Measurements from ENCODE around the gene MYT1. TPM values are rescaled to one million over a fixed set of nuclear protein-coding genes. Genes with fewer than 3 reads are reported as not detected.
"Not testable (repeated sequence)": the region's sequence is repeated elsewhere in the genome, so short reads cannot be mapped to it uniquely, and the experiment has no call there.

Gene MYT1
- total RNA-seq, 1 donor from 2014 or later = 1.2 TPM

- no peaks in the 10 kb centered on the region for H3K36me3 Mint-ChIP-seq
- no peaks in the 10 kb centered on the region for H3K79me2 ChIP-seq (ENCODE audit: low read depth)
- no peak overlapping the region for H3K4me3 Mint-ChIP-seq
- peaks cover 5% of the 10 kb centered on the region for H3K4me1 Mint-ChIP-seq
- DNase-seq (ENCODE audit: low spot score) = no peak
- no peaks in the 10 kb centered on the region for H4K20me1 ChIP-seq (ENCODE audit: low read depth)
- H3K27ac Mint-ChIP-seq = no peak overlapping the region
- H3K9me3 Mint-ChIP-seq = no peaks in the 10 kb centered on the region
- H3K4me1 ChIP-seq = no peaks in the 10 kb centered on the region
- H3K4me3 ChIP-seq = no peak overlapping the region
- no peak overlapping the region for H3K9ac ChIP-seq
- no peak overlapping the region for H3K4me2 ChIP-seq
- H3K27me3 ChIP-seq = peaks cover 13% of the 10 kb centered on the region
- H3F3A ChIP-seq (ENCODE audit: low read depth) = no peaks in the 10 kb centered on the region
- peaks cover 22% of the 10 kb centered on the region for H3K27me3 Mint-ChIP-seq (ENCODE audit: insufficient read depth, low read depth)
- H3K27ac ChIP-seq = no peak overlapping the region
- H2AFZ ChIP-seq (replicated peaks) = no peak overlapping the region
- TF ChIP-seq EZH2phosphoT487 (IDR thresholded peaks at IDR 0.05) (no peak), EZH2 (IDR thresholded peaks at IDR 0.05) (no peak), CTCF (IDR thresholded peaks at IDR 0.05) (no peak)
- H3K9me3 ChIP-seq (ENCODE audit: low read depth) = no peaks in the 10 kb centered on the region
- no peaks in the 10 kb centered on the region for H3K36me3 ChIP-seq
Measured at GRCh38 chr20:64116541-64117431, 47.5 kb upstream of the MYT1 start.

GRCh38 chr20:64117432-64117777, 46.8 kb upstream of the MYT1 start:
- not testable (repeated sequence) for H3K27ac ChIP-seq; H3K4me1 ChIP-seq; H3K9ac ChIP-seq; H3K9me3 Mint-ChIP-seq; H3K36me3 ChIP-seq; H3F3A ChIP-seq (ENCODE audit: low read depth); H4K20me1 ChIP-seq (ENCODE audit: low read depth); H3K79me2 ChIP-seq (ENCODE audit: low read depth); H3K9me3 ChIP-seq (ENCODE audit: low read depth); H3K4me2 ChIP-seq; H3K4me3 Mint-ChIP-seq; H3K27ac Mint-ChIP-seq; DNase-seq (ENCODE audit: low spot score); H3K36me3 Mint-ChIP-seq; H3K4me1 Mint-ChIP-seq; H2AFZ ChIP-seq (replicated peaks); H3K4me3 ChIP-seq
- H3K27me3 Mint-ChIP-seq (ENCODE audit: insufficient read depth, low read depth) = peaks cover 24% of the 10 kb centered on the region
- H3K27me3 ChIP-seq = peaks cover 19% of the 10 kb centered on the region

GRCh38 chr20:64119301-64119680, 45.0 kb upstream of the MYT1 start:
- TF ChIP-seq EZH2phosphoT487 (IDR thresholded peaks at IDR 0.05) (no peak), EZH2 (IDR thresholded peaks at IDR 0.05) (no peak), CTCF (IDR thresholded peaks at IDR 0.05) (no peak)
- Histone ChIP-seq H3K4me2 (no peak overlapping the region), H3F3A (ENCODE audit: low read depth) (no peaks in the 10 kb centered on the region), H3K79me2 (ENCODE audit: low read depth) (no peaks in the 10 kb centered on the region), H4K20me1 (ENCODE audit: low read depth) (no peaks in the 10 kb centered on the region), H3K4me1 (no peaks in the 10 kb centered on the region), H3K4me3 (no peak overlapping the region), H2AFZ (replicated peaks) (no peak overlapping the region), H3K9ac (no peak overlapping the region), H3K27me3 (peaks cover 32% of the 10 kb centered on the region), H3K36me3 (no peaks in the 10 kb centered on the region), H3K27ac (no peak overlapping the region), H3K9me3 (ENCODE audit: low read depth) (no peaks in the 10 kb centered on the region)
- Mint-ChIP-seq H3K4me1 (peaks cover 5% of the 10 kb centered on the region), H3K9me3 (peaks cover 2% of the 10 kb centered on the region), H3K27ac (no peak overlapping the region), H3K27me3 (ENCODE audit: insufficient read depth, low read depth) (peaks cover 22% of the 10 kb centered on the region), H3K36me3 (no peaks in the 10 kb centered on the region), H3K4me3 (no peak overlapping the region)
- no peak for DNase-seq (ENCODE audit: low spot score)

GRCh38 chr20:64119681-64120341, 44.4 kb upstream of the MYT1 start:
- no peak overlapping the region for H3K4me3 ChIP-seq
- peaks cover 6% of the 10 kb centered on the region for H3K9me3 Mint-ChIP-seq
- peaks cover 32% of the 10 kb centered on the region for H3K27me3 ChIP-seq
- no peaks in the 10 kb centered on the region for H3K36me3 Mint-ChIP-seq
- H3K4me1 Mint-ChIP-seq = peaks cover 5% of the 10 kb centered on the region
- TF ChIP-seq EZH2phosphoT487 (IDR thresholded peaks at IDR 0.05) (no peak), EZH2 (IDR thresholded peaks at IDR 0.05) (no peak), CTCF (IDR thresholded peaks at IDR 0.05) (no peak)
- H3K27ac Mint-ChIP-seq = no peak overlapping the region
- DNase-seq (ENCODE audit: low spot score) = no peak
- H3K4me3 Mint-ChIP-seq = no peak overlapping the region
- no peaks in the 10 kb centered on the region for H3K9me3 ChIP-seq (ENCODE audit: low read depth)
- no peaks in the 10 kb centered on the region for H4K20me1 ChIP-seq (ENCODE audit: low read depth)
- no peaks in the 10 kb centered on the region for H3F3A ChIP-seq (ENCODE audit: low read depth)
- H3K27ac ChIP-seq = no peak overlapping the region
- no peaks in the 10 kb centered on the region for H3K4me1 ChIP-seq
- H2AFZ ChIP-seq (replicated peaks) = no peak overlapping the region
- H3K36me3 ChIP-seq = no peaks in the 10 kb centered on the region
- H3K27me3 Mint-ChIP-seq (ENCODE audit: insufficient read depth, low read depth) = peaks cover 23% of the 10 kb centered on the region
- H3K79me2 ChIP-seq (ENCODE audit: low read depth) = no peaks in the 10 kb centered on the region
- H3K4me2 ChIP-seq = no peak overlapping the region
- no peak overlapping the region for H3K9ac ChIP-seq

Measured in neural progenitor cell (in vitro differentiated cells).